ENCODE measurements around the gene MLC1. TPM values are rescaled to one million over a fixed set of nuclear protein-coding genes. Genes with fewer than 3 reads are reported as not detected.

MLC1 gene
- total RNA-seq, 1 donor from 2014 or later: 0.50 TPM

- no peak for TF ChIP-seq CTCF (IDR thresholded peaks at IDR 0.05)
- no peak overlapping the region for H3K27ac Mint-ChIP-seq (ENCODE audit: unreplicated experiment)
- no peaks in the 10 kb centered on the region for H3K9me3 Mint-ChIP-seq (ENCODE audit: low read depth)
- H3K36me3 Mint-ChIP-seq (ENCODE audit: low read depth): no peaks in the 10 kb centered on the region
- no peak overlapping the region for H3K4me3 Mint-ChIP-seq (ENCODE audit: unreplicated experiment)
- peaks cover 9% of the 10 kb centered on the region for H3K27me3 Mint-ChIP-seq (ENCODE audit: low read depth)
- DNase-seq (ENCODE audit: low spot score): no peak
- peaks cover 11% of the 10 kb centered on the region for H3K4me1 Mint-ChIP-seq (ENCODE audit: low read depth)
Measured at GRCh38 chr22:50011447-50012210, 73.6 kb downstream of the MLC1 start.

DNA sequence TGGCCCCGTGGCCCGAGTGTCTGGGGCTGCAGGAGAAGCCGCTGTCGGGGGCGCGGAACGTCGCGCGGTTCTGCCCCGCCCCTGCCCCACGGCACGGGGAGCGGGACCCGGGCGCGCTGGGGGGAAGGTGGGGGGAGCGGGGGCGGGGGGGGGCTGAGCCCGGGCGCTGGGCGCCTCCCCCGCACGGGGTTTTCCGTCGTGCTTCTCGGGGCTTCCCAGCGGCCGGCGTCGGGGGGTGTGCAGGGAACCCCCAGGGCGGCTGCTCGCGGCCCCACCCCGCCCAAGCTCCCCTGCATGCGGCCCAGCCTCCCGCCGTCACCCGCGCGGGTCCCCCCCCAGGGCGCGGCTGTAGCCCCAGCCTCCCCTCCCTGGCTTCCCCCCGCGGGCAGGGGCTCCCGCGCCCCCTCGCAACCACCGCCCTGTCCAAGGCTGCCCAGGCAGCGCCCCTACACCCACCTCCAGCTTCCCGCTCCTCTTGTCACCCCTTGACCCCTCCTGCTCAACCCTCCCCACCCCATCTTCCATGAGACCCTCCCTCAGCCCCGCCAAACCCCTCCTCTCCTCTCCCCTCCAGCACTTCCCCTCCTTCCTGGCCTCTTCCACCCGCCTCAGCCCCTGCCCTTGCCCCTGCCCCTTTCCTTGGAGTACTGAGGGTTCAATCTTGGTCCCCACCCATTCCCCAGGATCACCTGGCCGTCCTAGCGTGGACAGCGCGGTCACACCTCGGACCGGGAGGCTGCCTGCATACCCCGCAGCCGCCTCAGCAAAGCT, 74.4 kb downstream of the MLC1 start:
- H3K4me1 Mint-ChIP-seq (ENCODE audit: low read depth): peaks cover 11% of the 10 kb centered on the region
- H3K27me3 Mint-ChIP-seq (ENCODE audit: low read depth): peaks cover 9% of the 10 kb centered on the region
- H3K4me3 Mint-ChIP-seq (ENCODE audit: unreplicated experiment): no peak overlapping the region
- H3K27ac Mint-ChIP-seq (ENCODE audit: unreplicated experiment): no peak overlapping the region
- DNase-seq (ENCODE audit: low spot score): peak; percentile 75
- H3K9me3 Mint-ChIP-seq (ENCODE audit: low read depth): no peaks in the 10 kb centered on the region
- H3K36me3 Mint-ChIP-seq (ENCODE audit: low read depth): no peaks in the 10 kb centered on the region
- no peak for TF ChIP-seq CTCF (IDR thresholded peaks at IDR 0.05)

DNA sequence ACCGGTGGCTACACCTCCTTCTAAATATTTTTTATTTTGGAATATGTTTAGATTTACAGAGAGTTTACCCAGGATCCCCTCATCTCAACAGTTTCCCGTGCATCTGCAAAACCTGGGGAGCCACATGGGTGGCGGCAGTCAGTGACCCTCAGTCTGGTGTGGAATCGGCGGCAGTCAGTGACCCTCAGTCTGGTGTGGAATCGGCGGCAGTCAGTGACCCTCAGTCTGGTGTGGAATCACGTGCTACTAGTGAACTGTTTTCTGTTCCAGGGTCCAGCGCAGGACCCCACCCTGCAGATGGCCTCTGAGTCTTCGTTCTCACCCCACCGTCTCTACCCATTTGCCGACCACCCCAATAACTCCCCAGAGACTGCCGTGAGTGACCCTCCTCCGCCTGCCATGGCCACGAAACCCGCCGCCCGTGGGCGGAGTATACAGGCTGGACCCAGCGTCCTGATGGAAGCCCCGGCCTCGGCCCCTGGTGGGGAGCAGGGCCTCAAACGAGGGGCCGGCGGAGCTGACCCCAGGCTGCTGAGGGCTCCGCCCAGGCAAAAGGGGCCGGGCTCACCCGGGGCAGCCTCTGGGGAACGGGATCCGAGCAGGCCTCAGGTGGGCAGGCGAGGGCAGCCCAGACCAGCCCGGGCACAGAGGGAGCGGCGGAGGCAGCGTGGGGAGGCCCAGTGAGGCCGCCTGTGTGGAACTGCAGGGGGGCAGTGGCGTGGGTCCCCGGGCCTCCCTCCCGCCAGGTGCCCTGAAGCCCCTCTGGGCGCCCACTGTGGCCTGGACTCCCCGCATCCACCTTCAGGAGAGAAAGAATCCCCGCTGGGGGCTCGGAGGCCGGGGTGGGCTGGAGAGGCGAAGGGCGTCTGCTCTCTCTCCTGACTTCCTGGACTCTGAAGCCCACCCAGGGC, 75.2 kb downstream of the MLC1 start:
- Mint-ChIP-seq H3K27me3 (ENCODE audit: low read depth) (peaks cover 12% of the 10 kb centered on the region), H3K36me3 (ENCODE audit: low read depth) (no peaks in the 10 kb centered on the region), H3K4me3 (ENCODE audit: unreplicated experiment) (no peak overlapping the region), H3K27ac (ENCODE audit: unreplicated experiment) (no peak overlapping the region), H3K9me3 (ENCODE audit: low read depth) (no peaks in the 10 kb centered on the region), H3K4me1 (ENCODE audit: low read depth) (peaks cover 11% of the 10 kb centered on the region)
- peak; percentile 92 for DNase-seq (ENCODE audit: low spot score)
- no peak for TF ChIP-seq CTCF (IDR thresholded peaks at IDR 0.05)

Other genes starting within 250 kb of the MLC1 start
- 15.3 to 17.6 TPM (median 17.6 TPM) in 3 replicates for gene ZBED4, start 231.6 kb downstream of the MLC1 start, total RNA-seq
- 18.7 to 27.3 TPM (median 20.6 TPM) in 3 replicates for gene ALG12, start 167.0 kb downstream of the MLC1 start, total RNA-seq
- gene CRELD2, start 166.8 kb downstream of the MLC1 start, total RNA-seq: 44.3 to 117 TPM (median 49.9 TPM) in 3 replicates
- gene PIM3, start 124.7 kb downstream of the MLC1 start, total RNA-seq: 12.0 to 18.2 TPM (median 16.8 TPM) in 3 replicates
- 0.17 to 0.23 TPM in 2 of 3 replicates, not detected in the other for gene IL17REL, start 72.7 kb downstream of the MLC1 start, total RNA-seq
- gene TTLL8, start 27.1 kb downstream of the MLC1 start, total RNA-seq: not detected in 3 replicates
- gene MOV10L1, start 4.6 kb upstream of the MLC1 start, total RNA-seq: 0.51 to 1.1 TPM (median 1.1 TPM) in 3 replicates
- 3.0 to 6.1 TPM (median 3.3 TPM) in 3 replicates for gene PANX2, start 85.3 kb upstream of the MLC1 start, total RNA-seq
- 18.5 to 20.5 TPM (median 20.2 TPM) in 3 replicates for gene TRABD, start 100.5 kb upstream of the MLC1 start, total RNA-seq
- 14.8 to 22.8 TPM (median 17.1 TPM) in 3 replicates for gene SELENOO, start 115.6 kb upstream of the MLC1 start, total RNA-seq
- gene TUBGCP6, start 159.6 kb upstream of the MLC1 start, total RNA-seq: 31.2 to 46.3 TPM (median 32.2 TPM) in 3 replicates
- gene HDAC10, start 165.8 kb upstream of the MLC1 start, total RNA-seq: 29.1 to 36.8 TPM (median 35.3 TPM) in 3 replicates
- 34.6 to 46.6 TPM (median 44.7 TPM) in 3 replicates for gene MAPK12, start 176.3 kb upstream of the MLC1 start, total RNA-seq
- gene MAPK11, start 185.0 kb upstream of the MLC1 start, total RNA-seq: 9.3 to 19.9 TPM (median 17.7 TPM) in 3 replicates
- gene PLXNB2, start 222.2 kb upstream of the MLC1 start, total RNA-seq: 300 to 356 TPM (median 346 TPM) in 3 replicates
- gene DENND6B, start 241.6 kb upstream of the MLC1 start, total RNA-seq: 7.7 to 8.8 TPM (median 8.1 TPM) in 3 replicates

All from chondrocyte (in vitro differentiated cells).